ENCODE data around the gene CHERP.
"Not testable (repeated sequence)": the region's sequence is repeated elsewhere in the genome, so short reads cannot be mapped to it uniquely, and the experiment has no call there.

CHERP gene

DNA sequence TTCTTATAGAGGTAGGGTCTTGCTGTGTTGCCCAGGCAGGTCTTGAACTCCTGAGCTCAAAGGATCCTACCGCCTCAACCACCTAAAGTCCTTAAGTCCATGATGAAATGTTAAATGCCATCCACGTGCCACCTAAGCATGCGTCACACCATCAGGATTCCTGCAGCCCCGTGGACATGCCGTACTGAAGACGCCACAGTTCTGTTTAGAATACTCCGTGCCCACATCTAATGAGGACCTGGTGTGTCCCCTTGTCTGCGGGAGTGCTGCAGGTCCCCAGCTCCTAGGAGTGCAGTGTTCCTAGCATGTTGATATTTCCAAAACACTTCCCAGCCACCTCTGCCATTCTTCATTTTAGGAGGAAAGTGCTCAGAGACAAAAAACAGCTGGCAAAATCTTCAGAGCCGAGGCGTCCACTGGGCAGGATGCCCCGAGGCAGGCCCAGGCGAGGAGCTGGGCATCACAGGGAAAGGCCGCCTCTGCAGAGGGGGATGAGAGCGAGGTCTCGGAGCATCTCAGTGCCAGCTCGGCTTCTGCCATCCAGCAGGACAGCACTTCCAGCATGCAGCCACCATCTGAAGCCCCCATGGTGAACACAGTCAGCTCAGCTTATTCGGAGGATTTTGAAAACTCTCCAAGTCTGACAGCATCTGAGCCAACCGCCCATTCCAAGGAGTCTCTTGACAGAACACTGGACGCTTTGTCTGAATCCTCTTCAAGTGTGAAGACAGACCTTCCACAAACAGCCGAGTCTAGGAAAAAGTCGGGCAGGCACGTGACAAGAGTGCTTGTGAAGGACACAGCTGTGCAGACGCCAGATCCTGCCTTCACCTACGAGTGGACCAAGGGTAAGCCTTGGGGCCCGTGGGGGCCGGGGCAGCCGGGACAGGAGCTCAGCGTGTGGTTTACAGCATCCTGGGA, 32.8 kb downstream of the CHERP start:
- Histone ChIP-seq H3K4me2 (ENCODE audit: low read length) (no peak overlapping the region), H4K20me1 (ENCODE audit: insufficient read depth, low read length) (no peaks in the 10 kb centered on the region), H3K9me2 (ENCODE audit: low read depth, low read length) (no peaks in the 10 kb centered on the region), H3K79me2 (ENCODE audit: insufficient read depth, low read length) (no peaks in the 10 kb centered on the region), H3K9me3 (ENCODE audit: low read length) (no peaks in the 10 kb centered on the region), H3K4me3 (ENCODE audit: low read depth, low read length, poor library complexity, severe bottlenecking) (no peak overlapping the region), H3K4me1 (ENCODE audit: insufficient read depth, low read length, severe bottlenecking) (no peaks in the 10 kb centered on the region), H3K27me3 (ENCODE audit: insufficient read depth, low read length) (no peaks in the 10 kb centered on the region), H3K9ac (ENCODE audit: low read length) (no peak overlapping the region), H3K36me3 (ENCODE audit: insufficient read depth, low read length) (peaks cover 46% of the 10 kb centered on the region), H2AFZ (ENCODE audit: low read length) (no peak overlapping the region), H3F3A (ENCODE audit: insufficient read depth, low read length) (no peaks in the 10 kb centered on the region), H3K27ac (ENCODE audit: low read depth, low read length, poor library complexity, severe bottlenecking) (no peak overlapping the region)
- TF ChIP-seq, protein P1, sequence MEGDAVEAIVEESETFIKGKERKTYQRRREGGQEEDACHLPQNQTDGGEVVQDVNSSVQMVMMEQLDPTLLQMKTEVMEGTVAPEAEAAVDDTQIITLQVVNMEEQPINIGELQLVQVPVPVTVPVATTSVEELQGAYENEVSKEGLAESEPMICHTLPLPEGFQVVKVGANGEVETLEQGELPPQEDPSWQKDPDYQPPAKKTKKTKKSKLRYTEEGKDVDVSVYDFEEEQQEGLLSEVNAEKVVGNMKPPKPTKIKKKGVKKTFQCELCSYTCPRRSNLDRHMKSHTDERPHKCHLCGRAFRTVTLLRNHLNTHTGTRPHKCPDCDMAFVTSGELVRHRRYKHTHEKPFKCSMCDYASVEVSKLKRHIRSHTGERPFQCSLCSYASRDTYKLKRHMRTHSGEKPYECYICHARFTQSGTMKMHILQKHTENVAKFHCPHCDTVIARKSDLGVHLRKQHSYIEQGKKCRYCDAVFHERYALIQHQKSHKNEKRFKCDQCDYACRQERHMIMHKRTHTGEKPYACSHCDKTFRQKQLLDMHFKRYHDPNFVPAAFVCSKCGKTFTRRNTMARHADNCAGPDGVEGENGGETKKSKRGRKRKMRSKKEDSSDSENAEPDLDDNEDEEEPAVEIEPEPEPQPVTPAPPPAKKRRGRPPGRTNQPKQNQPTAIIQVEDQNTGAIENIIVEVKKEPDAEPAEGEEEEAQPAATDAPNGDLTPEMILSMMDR (IDR thresholded peaks at IDR 0.05; ENCODE audit: low read length), result no peak
- no peak for TF ChIP-seq EZH2 (IDR thresholded peaks at IDR 0.05; ENCODE audit: borderline replicate concordance, low read length)

DNA sequence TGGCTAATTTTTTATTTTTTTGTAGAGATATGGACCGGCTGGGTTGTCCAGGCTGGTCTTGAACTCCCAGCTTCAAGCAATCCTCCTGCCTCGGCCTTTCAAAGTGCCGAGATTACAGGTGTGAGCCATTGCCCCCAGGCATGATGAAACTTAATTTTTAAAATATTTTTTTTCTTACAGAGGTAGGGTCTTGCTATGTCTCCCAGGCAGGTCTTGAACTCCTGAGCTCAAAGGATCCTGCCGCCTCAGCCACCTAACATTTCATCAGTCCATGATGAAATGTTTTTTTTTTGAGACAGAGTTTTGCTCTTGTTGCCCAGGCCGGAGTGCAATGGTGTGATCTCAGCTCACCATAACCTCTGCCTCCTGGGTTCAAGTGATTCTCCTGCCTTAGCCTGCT, 33.7 kb downstream of the CHERP start:
- Histone ChIP-seq H3K79me2 (ENCODE audit: insufficient read depth, low read length) (no peaks in the 10 kb centered on the region), H3K27me3 (ENCODE audit: insufficient read depth, low read length) (no peaks in the 10 kb centered on the region), H3K27ac (ENCODE audit: low read depth, low read length, poor library complexity, severe bottlenecking) (no peak overlapping the region), H3K4me1 (ENCODE audit: insufficient read depth, low read length, severe bottlenecking) (no peaks in the 10 kb centered on the region), H3K4me3 (ENCODE audit: low read depth, low read length, poor library complexity, severe bottlenecking) (no peak overlapping the region), H3K4me2 (ENCODE audit: low read length) (no peak overlapping the region), H3K9ac (ENCODE audit: low read length) (no peak overlapping the region), H3K9me2 (ENCODE audit: low read depth, low read length) (no peaks in the 10 kb centered on the region), H3K36me3 (ENCODE audit: insufficient read depth, low read length) (peaks cover 52% of the 10 kb centered on the region), H2AFZ (ENCODE audit: low read length) (no peak overlapping the region), H3F3A (ENCODE audit: insufficient read depth, low read length) (no peaks in the 10 kb centered on the region), H4K20me1 (ENCODE audit: insufficient read depth, low read length) (no peaks in the 10 kb centered on the region), H3K9me3 (ENCODE audit: low read length) (no peaks in the 10 kb centered on the region)
- no peak for TF ChIP-seq EZH2 (IDR thresholded peaks at IDR 0.05; ENCODE audit: borderline replicate concordance, low read length)
- TF ChIP-seq, protein P1 (IDR thresholded peaks at IDR 0.05; ENCODE audit: low read length), result no peak

DNA sequence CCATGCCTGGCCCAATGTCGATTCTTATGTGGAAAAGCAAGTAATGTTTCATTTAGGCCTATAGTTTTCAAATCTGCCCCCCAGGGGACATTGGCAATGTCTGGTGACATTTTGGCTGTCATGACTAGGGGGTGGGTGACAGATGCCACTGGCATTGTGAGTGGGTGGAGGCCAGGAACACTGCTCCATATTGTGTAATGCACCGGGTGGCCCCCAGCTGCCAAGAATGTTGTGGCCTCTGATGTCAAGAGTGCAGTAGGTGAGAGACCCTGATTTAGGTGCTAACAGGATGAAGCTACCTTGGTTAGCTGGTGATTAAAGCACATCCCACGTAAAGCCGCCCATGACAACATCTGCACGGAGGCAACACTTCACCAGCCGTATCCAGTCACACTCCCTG, 35.3 kb downstream of the CHERP start:
- Histone ChIP-seq H3K4me1 (ENCODE audit: insufficient read depth, low read length, severe bottlenecking) (no peaks in the 10 kb centered on the region), H3K79me2 (ENCODE audit: insufficient read depth, low read length) (no peaks in the 10 kb centered on the region), H3F3A (ENCODE audit: insufficient read depth, low read length) (no peaks in the 10 kb centered on the region), H4K20me1 (ENCODE audit: insufficient read depth, low read length) (no peaks in the 10 kb centered on the region), H3K27ac (ENCODE audit: low read depth, low read length, poor library complexity, severe bottlenecking) (no peak overlapping the region), H2AFZ (ENCODE audit: low read length) (no peak overlapping the region), H3K9me3 (ENCODE audit: low read length) (no peaks in the 10 kb centered on the region), H3K9me2 (ENCODE audit: low read depth, low read length) (no peaks in the 10 kb centered on the region), H3K36me3 (ENCODE audit: insufficient read depth, low read length) (peaks cover 52% of the 10 kb centered on the region), H3K27me3 (ENCODE audit: insufficient read depth, low read length) (no peaks in the 10 kb centered on the region), H3K4me2 (ENCODE audit: low read length) (no peak overlapping the region), H3K9ac (ENCODE audit: low read length) (no peak overlapping the region), H3K4me3 (ENCODE audit: low read depth, low read length, poor library complexity, severe bottlenecking) (no peak overlapping the region)
- TF ChIP-seq EZH2 (IDR thresholded peaks at IDR 0.05; ENCODE audit: borderline replicate concordance, low read length), result no peak

DNA sequence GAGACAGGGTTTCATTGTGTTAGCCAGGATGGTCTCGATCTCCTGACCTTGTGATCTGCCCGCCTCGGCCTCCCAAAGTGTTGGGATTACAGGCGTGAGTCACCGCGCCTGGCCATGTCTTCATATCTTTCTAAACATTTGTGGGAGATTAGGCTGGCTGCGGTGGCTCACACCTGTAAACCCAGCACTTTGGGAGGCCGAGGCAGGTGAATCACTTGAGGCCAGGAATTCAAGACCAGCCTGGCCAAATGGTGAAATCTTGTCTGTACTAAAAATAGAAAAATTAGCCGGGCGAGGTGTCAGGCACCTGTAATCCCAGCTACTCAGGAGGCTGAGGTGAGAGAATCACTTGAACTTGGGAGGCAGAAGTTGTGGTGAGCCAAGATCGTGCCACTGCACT, 36.1 kb downstream of the CHERP start:
- H3K27ac ChIP-seq (ENCODE audit: low read depth, low read length, poor library complexity, severe bottlenecking); H3K27me3 ChIP-seq (ENCODE audit: insufficient read depth, low read length); H2AFZ ChIP-seq (ENCODE audit: low read length); H4K20me1 ChIP-seq (ENCODE audit: insufficient read depth, low read length); H3K4me2 ChIP-seq (ENCODE audit: low read length); H3K9ac ChIP-seq (ENCODE audit: low read length); H3K4me1 ChIP-seq (ENCODE audit: insufficient read depth, low read length, severe bottlenecking); H3K4me3 ChIP-seq (ENCODE audit: low read depth, low read length, poor library complexity, severe bottlenecking); H3K9me3 ChIP-seq (ENCODE audit: low read length); H3K79me2 ChIP-seq (ENCODE audit: insufficient read depth, low read length); H3F3A ChIP-seq (ENCODE audit: insufficient read depth, low read length); H3K9me2 ChIP-seq (ENCODE audit: low read depth, low read length): not testable (repeated sequence)
- H3K36me3 ChIP-seq (ENCODE audit: insufficient read depth, low read length), result peaks cover 49% of the 10 kb centered on the region
